ENCODE results near the gene HMG20B.

DNA sequence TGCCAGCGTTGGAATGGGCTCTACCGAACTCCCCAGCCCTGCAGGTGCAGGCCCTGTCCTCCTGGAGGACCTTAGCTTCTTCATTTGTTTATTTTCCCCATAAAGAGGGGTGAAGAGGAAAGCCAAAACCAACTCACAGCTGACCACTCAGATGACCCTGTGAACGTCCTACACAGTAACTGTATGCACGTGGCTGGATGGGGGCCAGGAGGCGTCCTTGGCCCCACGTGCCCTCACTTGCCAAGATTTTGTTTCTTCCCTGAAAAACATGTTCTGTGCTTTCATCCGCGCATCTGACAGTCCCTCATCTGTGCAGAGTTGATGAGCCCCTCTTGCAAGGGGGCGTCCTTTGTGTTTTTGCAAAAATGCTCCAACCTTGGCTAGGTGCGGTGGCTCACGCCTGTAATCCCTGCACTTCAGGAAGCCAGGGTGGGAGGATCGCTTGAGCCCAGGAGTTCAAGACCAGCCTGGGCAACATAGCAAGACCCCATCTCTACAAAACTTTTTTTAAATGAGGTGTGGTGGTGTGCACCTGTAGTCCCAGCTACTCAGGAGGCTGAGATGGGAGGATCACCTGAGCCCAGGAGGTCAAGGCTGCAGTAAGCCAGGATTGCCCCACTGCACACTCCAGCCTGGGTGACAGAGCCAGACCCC lies 39.1 kb upstream of the HMG20B start:
- TF ChIP-seq, protein P1, sequence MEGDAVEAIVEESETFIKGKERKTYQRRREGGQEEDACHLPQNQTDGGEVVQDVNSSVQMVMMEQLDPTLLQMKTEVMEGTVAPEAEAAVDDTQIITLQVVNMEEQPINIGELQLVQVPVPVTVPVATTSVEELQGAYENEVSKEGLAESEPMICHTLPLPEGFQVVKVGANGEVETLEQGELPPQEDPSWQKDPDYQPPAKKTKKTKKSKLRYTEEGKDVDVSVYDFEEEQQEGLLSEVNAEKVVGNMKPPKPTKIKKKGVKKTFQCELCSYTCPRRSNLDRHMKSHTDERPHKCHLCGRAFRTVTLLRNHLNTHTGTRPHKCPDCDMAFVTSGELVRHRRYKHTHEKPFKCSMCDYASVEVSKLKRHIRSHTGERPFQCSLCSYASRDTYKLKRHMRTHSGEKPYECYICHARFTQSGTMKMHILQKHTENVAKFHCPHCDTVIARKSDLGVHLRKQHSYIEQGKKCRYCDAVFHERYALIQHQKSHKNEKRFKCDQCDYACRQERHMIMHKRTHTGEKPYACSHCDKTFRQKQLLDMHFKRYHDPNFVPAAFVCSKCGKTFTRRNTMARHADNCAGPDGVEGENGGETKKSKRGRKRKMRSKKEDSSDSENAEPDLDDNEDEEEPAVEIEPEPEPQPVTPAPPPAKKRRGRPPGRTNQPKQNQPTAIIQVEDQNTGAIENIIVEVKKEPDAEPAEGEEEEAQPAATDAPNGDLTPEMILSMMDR (IDR thresholded peaks at IDR 0.05 in 4 of 5, conservative IDR thresholded peaks at IDR 0.05 in 1 of 5) = no peak
- no peak for TF ChIP-seq POLR2A (IDR thresholded peaks at IDR 0.05)
